PC-9 (cell line): ENCODE results near the gene PKD1L1.

Experiments used
- EZH2 ChIP-seq: fragments of 200-600 bp; sonication (generic); IDR thresholded peaks from 2 replicates; pipeline ENCODE4 v1.8.0; 2017; ENCODE audit warnings: antibody characterized with exemption, low read depth
- TF ChIP-seq, protein P1 (sequence below): fragments of 200-600 bp; sonication (generic); conservative IDR thresholded peaks from 2 replicates; pipeline ENCODE4 v1.6.1; 2017; ENCODE audit warnings: mixed run types, antibody characterized with exemption, mild to moderate bottlenecking, moderate library complexity

DNA sequence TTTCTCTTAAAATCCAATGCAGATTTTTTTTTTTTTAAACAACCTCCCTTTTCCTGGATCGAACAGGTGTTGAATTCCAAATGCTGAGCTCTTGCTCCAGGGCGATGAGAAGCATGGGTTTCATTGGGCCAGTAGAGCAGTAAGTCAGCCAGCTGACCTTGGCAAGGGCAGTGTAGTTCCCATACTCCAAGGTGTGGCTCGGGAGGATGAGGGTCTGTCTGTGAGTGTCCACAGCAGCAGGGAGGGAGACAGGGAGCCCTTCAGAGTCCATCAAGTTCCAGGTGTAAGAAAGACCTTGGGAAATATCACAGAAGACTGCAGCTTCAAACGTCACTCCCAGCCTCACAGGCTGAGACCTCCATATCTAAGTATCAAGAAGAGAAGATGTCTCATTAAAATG lies 50.4 kb downstream of the PKD1L1 start:
- no peak for TF ChIP-seq EZH2
- TF ChIP-seq, protein P1, sequence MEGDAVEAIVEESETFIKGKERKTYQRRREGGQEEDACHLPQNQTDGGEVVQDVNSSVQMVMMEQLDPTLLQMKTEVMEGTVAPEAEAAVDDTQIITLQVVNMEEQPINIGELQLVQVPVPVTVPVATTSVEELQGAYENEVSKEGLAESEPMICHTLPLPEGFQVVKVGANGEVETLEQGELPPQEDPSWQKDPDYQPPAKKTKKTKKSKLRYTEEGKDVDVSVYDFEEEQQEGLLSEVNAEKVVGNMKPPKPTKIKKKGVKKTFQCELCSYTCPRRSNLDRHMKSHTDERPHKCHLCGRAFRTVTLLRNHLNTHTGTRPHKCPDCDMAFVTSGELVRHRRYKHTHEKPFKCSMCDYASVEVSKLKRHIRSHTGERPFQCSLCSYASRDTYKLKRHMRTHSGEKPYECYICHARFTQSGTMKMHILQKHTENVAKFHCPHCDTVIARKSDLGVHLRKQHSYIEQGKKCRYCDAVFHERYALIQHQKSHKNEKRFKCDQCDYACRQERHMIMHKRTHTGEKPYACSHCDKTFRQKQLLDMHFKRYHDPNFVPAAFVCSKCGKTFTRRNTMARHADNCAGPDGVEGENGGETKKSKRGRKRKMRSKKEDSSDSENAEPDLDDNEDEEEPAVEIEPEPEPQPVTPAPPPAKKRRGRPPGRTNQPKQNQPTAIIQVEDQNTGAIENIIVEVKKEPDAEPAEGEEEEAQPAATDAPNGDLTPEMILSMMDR, result no peak
